Measurements from ENCODE around the gene ENOX2.

DNA sequence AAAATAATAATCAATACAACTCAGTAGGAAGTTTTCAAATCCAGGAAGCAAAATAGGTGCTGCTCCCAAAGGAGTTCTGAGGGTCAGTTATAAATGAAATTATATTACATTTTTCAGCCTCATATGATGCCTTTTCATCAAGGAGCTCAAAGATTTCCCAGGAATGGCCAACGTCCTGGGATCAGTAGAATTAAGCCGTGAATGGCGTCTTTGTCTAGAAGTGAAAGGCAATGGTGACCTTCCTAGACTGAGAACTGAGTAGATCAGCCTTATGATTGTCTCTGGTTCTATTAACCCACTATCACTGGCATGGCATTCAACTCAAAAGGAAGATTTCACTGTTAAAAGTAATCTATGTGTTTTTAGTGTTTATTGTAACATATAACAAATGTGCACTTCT, 74.4 kb downstream of the ENOX2 start:
- no peak for TF ChIP-seq EZH2 (IDR thresholded peaks at IDR 0.05; ENCODE audit: low read depth)
- TF ChIP-seq, protein P1, sequence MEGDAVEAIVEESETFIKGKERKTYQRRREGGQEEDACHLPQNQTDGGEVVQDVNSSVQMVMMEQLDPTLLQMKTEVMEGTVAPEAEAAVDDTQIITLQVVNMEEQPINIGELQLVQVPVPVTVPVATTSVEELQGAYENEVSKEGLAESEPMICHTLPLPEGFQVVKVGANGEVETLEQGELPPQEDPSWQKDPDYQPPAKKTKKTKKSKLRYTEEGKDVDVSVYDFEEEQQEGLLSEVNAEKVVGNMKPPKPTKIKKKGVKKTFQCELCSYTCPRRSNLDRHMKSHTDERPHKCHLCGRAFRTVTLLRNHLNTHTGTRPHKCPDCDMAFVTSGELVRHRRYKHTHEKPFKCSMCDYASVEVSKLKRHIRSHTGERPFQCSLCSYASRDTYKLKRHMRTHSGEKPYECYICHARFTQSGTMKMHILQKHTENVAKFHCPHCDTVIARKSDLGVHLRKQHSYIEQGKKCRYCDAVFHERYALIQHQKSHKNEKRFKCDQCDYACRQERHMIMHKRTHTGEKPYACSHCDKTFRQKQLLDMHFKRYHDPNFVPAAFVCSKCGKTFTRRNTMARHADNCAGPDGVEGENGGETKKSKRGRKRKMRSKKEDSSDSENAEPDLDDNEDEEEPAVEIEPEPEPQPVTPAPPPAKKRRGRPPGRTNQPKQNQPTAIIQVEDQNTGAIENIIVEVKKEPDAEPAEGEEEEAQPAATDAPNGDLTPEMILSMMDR (conservative IDR thresholded peaks at IDR 0.05), result no peak

All from PC-9 (cell line).